ENCODE measurements around the gene EYA3. TPM values are rescaled to one million over a fixed set of nuclear protein-coding genes. Genes with fewer than 3 reads are reported as not detected.

The EYA3 gene
- total and polyA plus RNA-seq, 2 donors (not counting 3 experiments of a cell fraction or from before 2014, with no cell fraction given): 12.7 to 33.0 TPM

GRCh38 chr1:28078262-28078661, 10.1 kb downstream of the EYA3 start:
- Histone ChIP-seq H3K9me3 (replicated peaks; ENCODE audit: control insufficient read depth, insufficient read depth, low read length) (no peaks in the 10 kb centered on the region), H3K9ac (replicated peaks; ENCODE audit: extremely low read depth, insufficient read depth, low read length) (no peak overlapping the region), H3K79me2 (ENCODE audit: control insufficient read depth, insufficient read depth, low read length) (peaks cover 74% of the 10 kb centered on the region), H3K36me3 (ENCODE audit: control insufficient read depth in 2 of 2, extremely low read depth in 1 of 2, insufficient read depth in 2 of 2, low read length in 2 of 2) (peaks cover 0 to 4% of the 10 kb centered on the region in 2 experiments), H2AFZ (ENCODE audit: low read depth, low read length) (no peak overlapping the region), H3K9me1 (replicated peaks; ENCODE audit: control insufficient read depth, extremely low read depth, insufficient read depth, low read length) (no peaks in the 10 kb centered on the region), H3K4me3 (replicated peaks in 1 of 3; ENCODE audit: insufficient read depth in 1 of 3, low read depth in 1 of 3, low read length in 3 of 3) (no peak overlapping the region), H4K20me1 (replicated peaks; ENCODE audit: control insufficient read depth, extremely low read depth, insufficient read depth, low read length) (peaks cover 2% of the 10 kb centered on the region), H3K27ac (ENCODE audit: insufficient read depth, low read depth, low read length) (no peak overlapping the region), H3K27me3 (ENCODE audit: control insufficient read depth in 2 of 2, insufficient read depth in 2 of 2, low read length in 2 of 2) (no peaks in the 10 kb centered on the region), H3K4me1 (ENCODE audit: control insufficient read depth, extremely low read depth, insufficient read depth, low read length) (peaks cover 3% of the 10 kb centered on the region), H3K4me2 (ENCODE audit: insufficient read depth, low read length) (no peak overlapping the region)
- ChIA-PET POLR2A (interaction anchor here (1.8 kb wide), 1 partner anchor 10 kb away, joined by 7 read pairs; the partner anchor contains the start of gene EYA3), CTCF (interaction anchor here (1.0 to 3.3 kb wide), 6 partner anchors 10 to 220 kb away, joined by 3 to 25 read pairs (median 4); partner anchors contain the start of gene EYA3)
- no TSS peak for BruUV-seq (replicated peaks)
- FAIRE-seq: no peak
- no peak for DNase-seq (ENCODE audit: low read depth, low spot score)
- TF ChIP-seq POLR2A (IDR thresholded peaks at IDR 0.05; ENCODE audit: low read depth, low read length) (no peak), JUN (IDR thresholded peaks at IDR 0.05; ENCODE audit: borderline replicate concordance, insufficient read depth, insufficient read length, low read depth) (no peak), CTCF (IDR thresholded peaks at IDR 0.05; ENCODE audit: extremely low read depth in 1 of 2, insufficient read depth in 1 of 2, low read depth in 1 of 2, low read length in 2 of 2) (no peak), FOS (IDR thresholded peaks at IDR 0.05; ENCODE audit: borderline replicate concordance, insufficient read depth, low read length) (no peak), EZH2 (IDR thresholded peaks at IDR 0.05; ENCODE audit: borderline replicate concordance, low read depth, low read length, severe bottlenecking) (no peak), MAX (IDR thresholded peaks at IDR 0.05; ENCODE audit: insufficient read depth, insufficient read length) (no peak), MYC (IDR thresholded peaks at IDR 0.05; ENCODE audit: low read depth, low read length) (no peak), GATA2 (IDR thresholded peaks at IDR 0.05; ENCODE audit: insufficient read depth, insufficient read length, low read depth, low read length) (no peak), POLR2AphosphoS5 (IDR thresholded peaks at IDR 0.05; ENCODE audit: insufficient read depth, low read depth, low read length) (no peak)
- intact Hi-C loops (cut with micrococcal nuclease) (no loop called here), dilution Hi-C loops (cut with MboI; ENCODE audit: extremely low pct_ligation_motif_present, low sequenced_read_pairs) (no loop called here)

Data from endothelial cell of umbilical vein (primary cell).